ENCODE results near the gene F13B.
"Not testable (repeated sequence)": the region's sequence is repeated elsewhere in the genome, so short reads cannot be mapped to it uniquely, and the experiment has no call there.

Gene F13B

GRCh38 chr1:197008861-197009260 is 58.2 kb downstream of the F13B start:
- H3K4me3 ChIP-seq (ENCODE audit: low read length) = no peak overlapping the region
- H3K4me2 ChIP-seq (ENCODE audit: low read length) = no peak overlapping the region
- H3K9ac ChIP-seq (ENCODE audit: low read depth, low read length) = no peak overlapping the region
- H3K9me3 ChIP-seq (replicated peaks; ENCODE audit: low read length) = no peaks in the 10 kb centered on the region
- H3K36me3 ChIP-seq (ENCODE audit: insufficient read depth, low read length) = no peaks in the 10 kb centered on the region
- H3K4me1 ChIP-seq (ENCODE audit: control insufficient read depth, insufficient read depth, low read length) = no peaks in the 10 kb centered on the region
- no peaks in the 10 kb centered on the region for H3K27me3 ChIP-seq (ENCODE audit: control insufficient read depth, insufficient read depth, low read length)

- no peaks in the 10 kb centered on the region for H3K27me3 ChIP-seq (ENCODE audit: control insufficient read depth, insufficient read depth, low read length)
- no peak overlapping the region for H3K4me3 ChIP-seq (ENCODE audit: low read length)
- no peak overlapping the region for H3K4me2 ChIP-seq (ENCODE audit: low read length)
- no peaks in the 10 kb centered on the region for H3K9me3 ChIP-seq (replicated peaks; ENCODE audit: low read length)
- H3K4me1 ChIP-seq (ENCODE audit: control insufficient read depth, insufficient read depth, low read length) = no peaks in the 10 kb centered on the region
- H3K9ac ChIP-seq (ENCODE audit: low read depth, low read length) = no peak overlapping the region
- no peaks in the 10 kb centered on the region for H3K36me3 ChIP-seq (ENCODE audit: insufficient read depth, low read length)
Measured at GRCh38 chr1:197003132-197003531, 63.9 kb downstream of the F13B start.

- no peaks in the 10 kb centered on the region for H3K9me3 ChIP-seq (replicated peaks; ENCODE audit: low read length)
- H3K4me1 ChIP-seq (ENCODE audit: control insufficient read depth, insufficient read depth, low read length) = peaks cover 4% of the 10 kb centered on the region
- H3K27me3 ChIP-seq (ENCODE audit: control insufficient read depth, insufficient read depth, low read length) = no peaks in the 10 kb centered on the region
- H3K4me2 ChIP-seq (ENCODE audit: low read length) = no peak overlapping the region
- no peak overlapping the region for H3K9ac ChIP-seq (ENCODE audit: low read depth, low read length)
- H3K4me3 ChIP-seq (ENCODE audit: low read length) = no peak overlapping the region
- H3K36me3 ChIP-seq (ENCODE audit: insufficient read depth, low read length) = no peaks in the 10 kb centered on the region
Measured at GRCh38 chr1:197001828-197002227, 65.2 kb downstream of the F13B start.

GRCh38 chr1:196997423-196997822 is 69.6 kb downstream of the F13B start:
- H3K9me3 ChIP-seq (replicated peaks; ENCODE audit: low read length) = no peaks in the 10 kb centered on the region
- no peaks in the 10 kb centered on the region for H3K36me3 ChIP-seq (ENCODE audit: insufficient read depth, low read length)
- H3K9ac ChIP-seq (ENCODE audit: low read depth, low read length) = no peak overlapping the region
- no peaks in the 10 kb centered on the region for H3K27me3 ChIP-seq (ENCODE audit: control insufficient read depth, insufficient read depth, low read length)
- H3K4me3 ChIP-seq (ENCODE audit: low read length) = no peak overlapping the region
- peak overlapping the region; percentile 2 for H3K4me2 ChIP-seq (ENCODE audit: low read length)
- peaks cover 4% of the 10 kb centered on the region for H3K4me1 ChIP-seq (ENCODE audit: control insufficient read depth, insufficient read depth, low read length)

GRCh38 chr1:196993916-196994315 is 73.1 kb downstream of the F13B start:
- peaks cover 4% of the 10 kb centered on the region for H3K4me1 ChIP-seq (ENCODE audit: control insufficient read depth, insufficient read depth, low read length)
- H3K4me3 ChIP-seq (ENCODE audit: low read length) = no peak overlapping the region
- no peaks in the 10 kb centered on the region for H3K27me3 ChIP-seq (ENCODE audit: control insufficient read depth, insufficient read depth, low read length)
- no peaks in the 10 kb centered on the region for H3K9me3 ChIP-seq (replicated peaks; ENCODE audit: low read length)
- H3K36me3 ChIP-seq (ENCODE audit: insufficient read depth, low read length) = no peaks in the 10 kb centered on the region
- no peak overlapping the region for H3K9ac ChIP-seq (ENCODE audit: low read depth, low read length)
- H3K4me2 ChIP-seq (ENCODE audit: low read length) = no peak overlapping the region

- not testable (repeated sequence) for H3K36me3 ChIP-seq (ENCODE audit: insufficient read depth, low read length); H3K4me3 ChIP-seq (ENCODE audit: low read length); H3K9me3 ChIP-seq (replicated peaks; ENCODE audit: low read length); H3K9ac ChIP-seq (ENCODE audit: low read depth, low read length); H3K4me2 ChIP-seq (ENCODE audit: low read length); H3K4me1 ChIP-seq (ENCODE audit: control insufficient read depth, insufficient read depth, low read length); H3K27me3 ChIP-seq (ENCODE audit: control insufficient read depth, insufficient read depth, low read length)
Measured at GRCh38 chr1:196991919-196992651, 75.0 kb downstream of the F13B start.
